PC-3 (cell line): ENCODE results near the gene SPNS1. TPM values are rescaled to one million over a fixed set of nuclear protein-coding genes. Genes with fewer than 3 reads are reported as not detected.
A peak's percentile ranks its signal among the peaks of the same experiment; 100 is the strongest.

Experiments used
- ATAC-seq: fragments of 200-7000 bp; cut with Tn5 transposase; 2 replicates; pipeline ENCODE4 v1.9.1; 2020; ENCODE audit warnings: mild to moderate bottlenecking, moderate library complexity
- BruUV-seq: library from RNA; stranded (reverse); fragments of 400-500 nt; replicated peaks from 2 replicates; lab custom pipeline; 2021; lab: Mats Ljungman, UMichigan
- CTCF ChIA-PET: fragments of 300-600 bp; sonication (Branson Sonifier 250); formaldehyde crosslinking; loops from one replicate; lab custom pipeline; 2022; ENCODE audit warnings: antibody characterized with exemption; lab: Charles Lee
- POLR2A ChIA-PET: fragments of 300-600 bp; sonication (Branson Sonifier 250); formaldehyde crosslinking; loops from one replicate; lab custom pipeline; 2022; ENCODE audit warnings: antibody characterized with exemption; ENCODE audit not compliant: unreplicated experiment; lab: Charles Lee
- DNase-seq: peaks from one replicate; pipeline ENCODE4 v3.0.0-alpha.2; 2015
- H2AFZ ChIP-seq: fragments of 300-600 bp; sonication (generic); 2 replicates; pipeline ENCODE4 v1.6.0; 2016; ENCODE audit warnings: antibody characterized with exemption, low read length
- H3F3A ChIP-seq: fragments of 300-600 bp; sonication (generic); one replicate; pipeline ENCODE4 v1.6.0; 2017; ENCODE audit warnings: antibody characterized with exemption, low read length, control low read depth, mild to moderate bottlenecking; ENCODE audit not compliant: unreplicated experiment
- H3K27ac ChIP-seq: fragments of 300-600 bp; sonication (generic); 2 replicates; pipeline ENCODE4 v1.5.1; 2016; ENCODE audit warnings: mild to moderate bottlenecking, low read length
- H3K27me3 ChIP-seq: fragments of 300-600 bp; sonication (generic); 2 replicates; pipeline ENCODE4 v1.6.1; 2016; ENCODE audit warnings: low read length, mixed read lengths
- H3K36me3 ChIP-seq: fragments of 300-600 bp; sonication (generic); 2 replicates; pipeline ENCODE4 v1.6.1; 2016; ENCODE audit warnings: low read depth, mixed run types, low read length, mixed read lengths
- H3K4me1 ChIP-seq: fragments of 300-600 bp; sonication (generic); 2 replicates; pipeline ENCODE4 v1.5.1; 2016; ENCODE audit warnings: low read length; ENCODE audit not compliant: insufficient read depth
- H3K4me2 ChIP-seq: fragments of 300-600 bp; sonication (generic); 2 replicates; pipeline ENCODE4 v1.6.0; 2016; ENCODE audit warnings: low read length
- H3K4me3 ChIP-seq: fragments of 300-600 bp; sonication (generic); 2 replicates; pipeline ENCODE4 v1.5.1; 2016; ENCODE audit warnings: mild to moderate bottlenecking, low read length, mixed read lengths
- H3K79me2 ChIP-seq: fragments of 300-600 bp; sonication (generic); 2 replicates; pipeline ENCODE4 v1.6.1; 2017; ENCODE audit warnings: low read length, mixed read lengths
- H3K9ac ChIP-seq: fragments of 300-600 bp; sonication (generic); 2 replicates; pipeline ENCODE4 v1.6.0; 2016; ENCODE audit warnings: mild to moderate bottlenecking, low read length
- H3K9me2 ChIP-seq: fragments of 300-600 bp; sonication (generic); replicated peaks from 2 replicates; pipeline ENCODE4 v1.6.1; 2016; ENCODE audit warnings: mixed run types, low read length, mixed read lengths
- H3K9me3 ChIP-seq: fragments of 300-600 bp; sonication (generic); 2 replicates; pipeline ENCODE4 v1.6.1; 2016; ENCODE audit warnings: low read length, mixed read lengths
- H4K20me1 ChIP-seq: fragments of 300-600 bp; sonication (generic); 2 replicates; pipeline ENCODE4 v1.6.1; 2016; ENCODE audit warnings: low read length, mixed read lengths
- CTCF ChIP-seq: fragments of 300-600 bp; sonication (generic); conservative IDR thresholded peaks from 2 replicates; pipeline ENCODE4 v1.5.1; 2017; ENCODE audit warnings: antibody characterized with exemption, low read depth, mild to moderate bottlenecking, low read length
- EZH2 ChIP-seq: fragments of 300-600 bp; sonication (generic); IDR thresholded peaks from one replicate; pipeline ENCODE4 v1.6.1; 2017; ENCODE audit warnings: antibody characterized with exemption, mild to moderate bottlenecking, low read length; ENCODE audit not compliant: unreplicated experiment
- EZH2phosphoT487 ChIP-seq: fragments of 300-600 bp; sonication (generic); IDR thresholded peaks from 2 replicates; pipeline ENCODE4 v1.6.1; 2018; ENCODE audit warnings: mild to moderate bottlenecking, antibody characterized with exemption, low read length, borderline replicate concordance
- intact Hi-C: fragments of 100-400 bp; cut with micrococcal nuclease; formaldehyde crosslinking; loops from 2 replicates; pipeline ENCODE4 v1.9.0; 2023
- total RNA-seq: library from RNA; depleted of rRNA; stranded (reverse); fragments of >200 nt; gene quantifications from 2 replicates; pipeline ENCODE4 v1.2.3, GENCODE V29; 2014

The SPNS1 gene
- total RNA-seq, 1 experiment from 2014 or later, result 44.8 TPM

GRCh38 chr16:28943281-28943680 lies 31.3 kb upstream of the SPNS1 start:
- TF ChIP-seq CTCF (no peak), EZH2phosphoT487 (no peak), EZH2 (no peak)
- no peaks in the 10 kb centered on the region; the same call in 1 of the 2 replicates for H3K36me3 ChIP-seq
- peaks cover 10% of the 10 kb centered on the region for H3K4me1 ChIP-seq
- ChIA-PET CTCF (no interaction called here), POLR2A (no interaction called here)
- intact Hi-C loops, result no loop called here
- no peaks in the 10 kb centered on the region for H3F3A ChIP-seq
- H3K9ac ChIP-seq, result no peak overlapping the region
- no peaks in the 10 kb centered on the region for H3K27me3 ChIP-seq
- H3K4me3 ChIP-seq, result no peak overlapping the region
- H3K9me2 ChIP-seq, result no peaks in the 10 kb centered on the region
- H4K20me1 ChIP-seq, result no peaks in the 10 kb centered on the region
- no TSS peak for BruUV-seq
- no peak overlapping the region for H3K27ac ChIP-seq
- no peak overlapping the region for H3K4me2 ChIP-seq
- H3K9me3 ChIP-seq, result no peaks in the 10 kb centered on the region
- no peak for DNase-seq
- H3K79me2 ChIP-seq, result no peaks in the 10 kb centered on the region
- no peak overlapping the region for H2AFZ ChIP-seq
- no peak for ATAC-seq

GRCh38 chr16:28946681-28947080 lies 27.9 kb upstream of the SPNS1 start:
- TF ChIP-seq CTCF (no peak), EZH2 (no peak), EZH2phosphoT487 (no peak)
- Histone ChIP-seq H3K4me1 (peaks cover 10% of the 10 kb centered on the region), H3K9me3 (no peaks in the 10 kb centered on the region), H3K4me2 (no peak overlapping the region), H3K36me3 (no peaks in the 10 kb centered on the region; the same call in 1 of the 2 replicates), H3K79me2 (peaks cover 8% of the 10 kb centered on the region), H3K27ac (no peak overlapping the region), H3K9me2 (no peaks in the 10 kb centered on the region), H3K9ac (no peak overlapping the region), H3K27me3 (no peaks in the 10 kb centered on the region), H4K20me1 (no peaks in the 10 kb centered on the region), H3F3A (no peaks in the 10 kb centered on the region), H3K4me3 (no peak overlapping the region), H2AFZ (no peak overlapping the region)
- no peak for ATAC-seq
- no TSS peak for BruUV-seq
- DNase-seq, result no peak
- ChIA-PET CTCF (no interaction called here), POLR2A (no interaction called here)
- intact Hi-C loops, result loop anchor here (5.0 kb wide), 1 partner anchor 124 kb away; the partner anchor contains the start of gene ATXN2L

GRCh38 chr16:28950648-28951409 lies 23.7 kb upstream of the SPNS1 start, which contains the start of gene NFATC2IP:
Gene NFATC2IP (plus strand): TSS chr16:28950937. CDS start chr16:28951012, 75 bp downstream.
- peaks cover 21% of the 10 kb centered on the region for H3K79me2 ChIP-seq
- peaks cover 10% of the 10 kb centered on the region; the same call in 1 of the 2 replicates for H3K36me3 ChIP-seq
- POLR2A ChIA-PET, result no interaction called here
- H3K4me3 ChIP-seq, result peak within 1 kb of the TSS; percentile 89
- H3K9me2 ChIP-seq, result no peaks in the 10 kb centered on the region
- intact Hi-C loops, result no loop called here
- peak within 1 kb of the TSS; percentile 94 for H3K4me2 ChIP-seq
- H3K9ac ChIP-seq, result peak within 1 kb of the TSS; percentile 89
- no peaks in the 10 kb centered on the region for H3K9me3 ChIP-seq
- H3K27ac ChIP-seq, result peak within 1 kb of the TSS; percentile 4; the same call in 1 of the 2 replicates
- peaks cover 14% of the 10 kb centered on the region for H3K4me1 ChIP-seq
- CTCF ChIA-PET, result interaction anchor here (0.6 kb wide), 1 partner anchor 16 kb away, joined by 3 read pairs; no protein-coding TSS in a partner anchor
- TF ChIP-seq EZH2 (no peak), CTCF (no peak), EZH2phosphoT487 (no peak)
- H3K27me3 ChIP-seq, result no peaks in the 10 kb centered on the region
- no peaks in the 10 kb centered on the region for H3F3A ChIP-seq
- ATAC-seq (peak; percentile 90), DNase-seq (peak; percentile 98)
- no TSS peak for BruUV-seq
- 0 out of 2 replicates have a peak, but pooled peaks cover 5% of the 10 kb centered on the region for H4K20me1 ChIP-seq
- H2AFZ ChIP-seq, result peak within 1 kb of the TSS; percentile 84
